ENCODE data around the gene PDZD4.

Gene PDZD4, protein sequence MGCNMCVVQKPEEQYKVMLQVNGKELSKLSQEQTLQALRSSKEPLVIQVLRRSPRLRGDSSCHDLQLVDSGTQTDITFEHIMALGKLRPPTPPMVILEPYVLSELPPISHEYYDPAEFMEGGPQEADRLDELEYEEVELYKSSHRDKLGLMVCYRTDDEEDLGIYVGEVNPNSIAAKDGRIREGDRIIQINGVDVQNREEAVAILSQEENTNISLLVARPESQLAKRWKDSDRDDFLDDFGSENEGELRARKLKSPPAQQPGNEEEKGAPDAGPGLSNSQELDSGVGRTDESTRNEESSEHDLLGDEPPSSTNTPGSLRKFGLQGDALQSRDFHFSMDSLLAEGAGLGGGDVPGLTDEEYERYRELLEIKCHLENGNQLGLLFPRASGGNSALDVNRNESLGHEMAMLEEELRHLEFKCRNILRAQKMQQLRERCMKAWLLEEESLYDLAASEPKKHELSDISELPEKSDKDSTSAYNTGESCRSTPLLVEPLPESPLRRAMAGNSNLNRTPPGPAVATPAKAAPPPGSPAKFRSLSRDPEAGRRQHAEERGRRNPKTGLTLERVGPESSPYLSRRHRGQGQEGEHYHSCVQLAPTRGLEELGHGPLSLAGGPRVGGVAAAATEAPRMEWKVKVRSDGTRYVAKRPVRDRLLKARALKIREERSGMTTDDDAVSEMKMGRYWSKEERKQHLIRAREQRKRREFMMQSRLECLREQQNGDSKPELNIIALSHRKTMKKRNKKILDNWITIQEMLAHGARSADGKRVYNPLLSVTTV

GRCh38 chrX:153829799-153830639 lies at the start of gene PDZD4:
TSS of gene PDZD4 (minus strand) at chrX:153830544. CDS start at chrX:153830298, 246 bp downstream.
- DNase-seq = no peak

- DNase-seq = no peak
Observed at GRCh38 chrX:153879741-153880439, 49.5 kb upstream of the PDZD4 start.

DNA sequence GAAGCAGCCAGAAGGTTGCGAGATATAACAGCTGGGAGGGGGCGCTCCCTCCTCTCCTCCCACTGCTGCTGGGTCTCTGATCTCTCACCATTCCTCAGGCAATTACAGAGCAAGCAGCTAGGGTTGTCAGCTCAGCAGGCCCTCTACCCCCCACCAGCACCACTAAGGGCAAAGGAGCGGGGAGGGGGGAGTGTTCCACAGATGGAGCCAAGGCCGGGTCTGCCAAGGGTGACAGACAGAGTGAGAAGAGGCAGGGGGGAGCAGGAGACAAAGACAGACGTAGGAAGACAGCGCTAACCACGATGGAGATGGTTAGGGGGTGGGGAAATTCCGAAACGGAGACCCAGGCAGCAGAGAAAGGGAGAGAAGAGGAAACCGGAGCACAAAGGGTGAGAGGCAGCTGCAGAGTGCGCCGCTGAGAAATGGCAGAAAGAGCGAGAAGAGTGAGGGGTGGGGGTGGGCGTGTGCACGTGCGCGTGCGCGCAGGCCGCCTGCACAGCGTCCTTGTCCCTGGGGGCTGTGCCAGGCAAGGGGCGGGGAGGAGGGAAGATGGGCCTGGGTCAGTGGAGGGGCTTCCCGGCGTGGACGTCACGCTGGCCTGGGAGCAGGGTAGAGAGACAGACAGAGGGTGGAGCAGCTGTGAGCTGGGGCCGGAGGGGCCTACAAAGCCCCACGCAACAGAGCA lies 48.8 kb upstream of the PDZD4 start:
- no peak for DNase-seq

- DNase-seq = no peak
Observed at GRCh38 chrX:153878345-153878744, 48.0 kb upstream of the PDZD4 start.

DNA sequence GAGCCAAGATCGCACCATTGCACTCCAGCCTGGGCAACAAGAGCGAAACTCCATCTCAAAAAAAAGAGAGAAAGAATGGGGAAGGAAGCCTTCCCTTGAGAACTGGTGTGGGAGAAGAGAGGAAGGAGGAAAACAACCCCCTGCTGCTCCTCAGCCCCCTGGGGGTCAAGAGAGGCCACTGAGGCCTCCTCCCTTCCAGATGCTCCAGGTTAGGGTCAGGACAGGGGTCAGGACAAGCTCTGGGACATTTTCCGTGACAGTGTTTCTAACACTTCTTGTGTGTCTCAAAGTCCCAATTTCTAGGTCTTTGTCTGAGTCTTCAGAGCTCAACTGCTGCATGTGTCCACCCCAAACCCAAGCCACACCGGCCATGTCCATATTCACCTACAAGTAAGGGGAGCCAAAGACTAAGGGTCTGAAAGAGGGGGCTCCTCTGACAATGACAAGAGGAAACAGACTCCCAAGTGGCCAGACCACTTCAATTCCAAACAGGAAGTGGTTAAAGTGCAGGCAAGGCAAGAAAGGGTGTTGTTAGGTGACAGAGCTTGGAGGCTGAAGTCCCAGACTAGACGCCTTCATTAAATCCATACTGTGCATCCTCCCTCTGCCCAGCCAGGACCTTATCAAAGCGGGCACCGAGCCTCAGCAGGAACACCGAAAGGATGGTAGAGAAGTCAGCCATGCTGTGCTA lies 47.4 kb upstream of the PDZD4 start:
- DNase-seq = no peak

DNA sequence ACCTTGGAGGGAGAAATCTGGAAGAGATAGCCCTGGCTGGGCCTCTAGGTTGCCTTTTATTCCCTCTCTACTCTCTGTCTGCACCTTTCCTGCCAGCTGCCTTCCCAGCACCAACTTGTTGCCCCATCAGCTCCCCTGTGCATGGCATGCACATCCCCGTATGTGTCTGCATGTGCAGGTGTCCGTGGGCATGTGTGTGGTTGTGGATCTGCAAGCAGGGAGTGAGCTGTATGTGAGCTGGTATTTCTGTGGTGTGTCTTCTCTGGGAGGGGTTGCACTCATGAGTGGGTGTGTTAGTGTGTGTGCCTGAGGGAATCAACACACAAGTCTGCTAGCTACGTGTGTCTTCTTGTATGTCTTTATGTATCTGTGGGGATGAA lies 45.8 kb upstream of the PDZD4 start:
- no peak for DNase-seq

DNA sequence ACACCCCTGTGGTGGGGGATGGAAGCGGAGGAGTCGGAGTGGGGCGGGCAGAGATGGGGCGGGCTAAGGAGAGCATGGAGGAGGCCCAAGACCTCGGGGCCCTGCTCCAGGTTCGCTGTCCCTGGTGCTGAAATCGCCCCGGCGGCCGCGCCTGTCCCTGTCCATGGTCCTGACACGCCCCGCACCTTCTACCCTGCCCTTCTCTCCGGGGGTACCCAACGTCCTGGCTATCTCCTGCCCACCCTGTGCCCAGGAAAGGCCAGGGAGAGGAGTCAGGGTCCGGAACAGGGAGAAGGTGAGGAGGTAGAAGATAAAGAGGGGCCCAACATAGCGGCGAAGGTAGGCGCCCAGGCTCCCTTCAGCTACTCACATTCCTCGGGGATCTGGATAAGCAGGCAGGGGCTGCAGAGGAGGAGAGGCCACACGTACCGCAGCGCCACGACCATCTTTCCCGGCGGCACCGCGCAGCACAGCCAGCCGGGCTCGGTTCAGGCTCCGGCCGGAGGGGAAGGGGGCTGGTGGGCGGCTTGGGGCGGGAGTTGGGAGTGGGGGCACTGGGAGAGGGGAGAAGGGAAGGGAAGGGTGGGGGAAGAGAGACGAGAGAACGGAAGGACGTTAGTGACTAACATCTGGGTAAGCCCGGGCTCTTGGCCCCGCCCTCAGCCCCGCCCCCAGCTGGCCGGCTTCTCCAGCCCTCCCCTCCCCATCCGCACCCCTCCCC lies 45.2 kb upstream of the PDZD4 start:
- no peak for DNase-seq

GRCh38 chrX:153874366-153875125 lies 44.2 kb upstream of the PDZD4 start:
- no peak for DNase-seq

DNA sequence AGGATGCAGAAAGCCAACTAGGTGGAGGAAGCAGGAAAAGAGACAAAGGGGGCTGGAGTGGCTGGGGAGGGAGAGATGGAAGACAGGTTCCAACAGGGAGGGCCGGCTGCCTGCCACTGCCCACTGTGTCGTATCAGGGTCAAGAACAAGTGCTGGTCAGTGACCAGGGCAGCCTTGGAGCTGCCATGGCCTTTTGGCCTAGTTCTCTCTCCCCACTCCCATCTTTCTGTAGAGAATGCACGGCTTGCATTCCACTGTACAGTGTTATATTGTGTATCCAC lies 43.7 kb upstream of the PDZD4 start:
- DNase-seq = no peak

- DNase-seq = no peak
Observed at GRCh38 chrX:153873282-153874084, 43.1 kb upstream of the PDZD4 start.

DNA sequence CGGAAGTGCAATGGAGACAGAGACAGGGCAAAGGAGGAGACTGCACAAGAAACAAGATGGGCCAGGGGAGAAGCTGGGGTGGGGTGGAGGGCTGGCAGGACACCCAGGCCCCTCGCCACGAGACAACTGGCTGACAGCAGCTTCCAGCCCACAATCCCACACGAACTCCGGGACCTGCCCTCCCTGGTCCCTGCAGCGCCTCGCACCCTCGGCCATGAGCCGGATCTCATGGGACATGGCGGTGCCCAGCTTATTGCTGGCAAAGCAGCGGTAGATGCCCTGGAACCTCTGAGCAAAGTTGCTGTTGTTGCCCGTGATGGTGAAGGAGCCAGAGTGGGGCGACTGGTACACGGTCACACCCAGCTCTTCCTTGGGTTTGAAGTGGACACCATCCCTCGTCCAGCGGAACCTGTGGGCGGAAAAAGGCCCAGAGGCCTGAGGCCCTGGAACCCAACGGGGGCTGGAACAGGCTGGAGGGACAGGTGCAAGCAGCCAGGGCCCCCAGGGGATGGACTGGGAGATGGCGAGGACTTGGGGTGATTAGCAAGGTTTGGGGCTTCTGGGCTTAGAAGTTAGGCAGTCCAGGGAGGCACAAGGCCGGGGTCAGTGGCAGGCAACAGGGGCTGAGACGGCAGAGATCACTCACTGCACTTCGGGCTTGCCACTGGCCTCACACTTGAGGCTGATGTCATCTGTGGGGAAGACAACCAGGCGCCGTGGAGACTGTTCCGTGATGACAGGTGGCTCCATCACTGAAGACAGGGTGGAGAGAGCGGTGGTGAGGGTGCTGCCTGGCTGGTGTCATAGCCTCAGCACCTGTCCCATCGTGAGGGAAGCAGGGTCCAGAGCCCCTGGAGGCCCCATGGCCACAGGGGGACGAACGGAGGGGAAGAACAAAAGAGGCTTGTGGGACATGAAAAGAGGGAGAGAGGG lies 41.9 kb upstream of the PDZD4 start:
- no peak for DNase-seq

DNA sequence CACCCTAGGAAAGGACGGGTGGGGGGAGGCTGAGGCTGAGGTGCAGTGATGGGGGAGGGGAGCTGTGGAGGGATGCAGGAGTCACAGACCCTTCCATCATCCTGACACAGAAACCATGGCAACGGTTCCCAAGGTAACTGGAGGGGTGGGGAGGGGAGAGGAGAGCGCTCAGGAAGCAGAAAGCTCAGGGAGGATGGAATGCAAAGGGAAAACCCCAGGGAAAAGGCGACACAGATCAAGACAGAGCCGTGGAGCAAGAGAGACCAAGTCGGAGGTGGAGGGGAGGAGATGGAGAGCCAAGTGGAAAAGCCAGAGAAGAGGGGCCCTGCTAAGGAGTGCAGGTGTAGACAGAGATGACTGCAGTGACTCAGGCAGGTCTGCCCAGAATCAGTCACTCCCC lies 41.1 kb upstream of the PDZD4 start:
- no peak for DNase-seq

GRCh38 chrX:153870791-153871360 lies 40.5 kb upstream of the PDZD4 start:
- DNase-seq = no peak

- no peak for DNase-seq
Observed at GRCh38 chrX:153870288-153870690, 39.9 kb upstream of the PDZD4 start.

DNA sequence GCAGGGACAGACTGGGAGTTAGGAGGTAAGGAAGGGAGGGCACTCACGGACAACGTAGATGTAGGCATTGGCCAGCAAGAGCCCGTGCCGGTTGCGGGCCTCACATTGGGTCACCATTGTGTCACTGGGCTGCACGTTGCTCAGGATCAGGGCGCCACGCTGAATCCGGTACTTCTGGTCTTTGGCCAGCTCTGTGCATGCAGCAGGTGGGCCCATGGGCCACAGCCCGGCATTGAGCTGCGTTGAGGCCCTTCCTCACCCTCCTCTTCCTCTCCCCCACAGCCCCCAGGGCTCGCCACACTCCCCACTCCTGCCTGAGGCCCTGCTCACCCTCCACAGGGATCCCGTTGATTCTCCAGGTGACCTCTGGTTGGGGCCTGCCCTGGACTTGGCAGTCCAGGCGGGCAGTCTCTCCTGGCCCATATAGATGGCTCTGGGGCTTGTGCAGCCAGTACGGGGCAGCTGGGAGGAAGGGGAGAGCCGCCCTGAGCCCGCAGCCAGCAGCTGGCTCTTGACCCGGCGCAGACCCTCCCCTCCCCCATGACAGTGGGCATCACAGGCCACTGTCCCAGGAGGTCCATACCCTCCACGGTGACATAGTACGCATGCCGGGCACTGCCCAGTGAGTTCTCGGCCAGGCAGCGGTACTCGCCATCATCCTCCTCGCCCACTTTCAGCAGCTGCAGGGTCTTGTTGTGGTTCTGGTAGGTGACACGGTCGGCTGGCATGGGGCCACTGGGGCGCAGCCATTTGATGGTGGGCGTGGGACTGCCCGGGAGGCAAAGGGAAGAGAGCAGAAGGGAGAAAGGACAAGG lies 39.3 kb upstream of the PDZD4 start:
- no peak for DNase-seq

DNA sequence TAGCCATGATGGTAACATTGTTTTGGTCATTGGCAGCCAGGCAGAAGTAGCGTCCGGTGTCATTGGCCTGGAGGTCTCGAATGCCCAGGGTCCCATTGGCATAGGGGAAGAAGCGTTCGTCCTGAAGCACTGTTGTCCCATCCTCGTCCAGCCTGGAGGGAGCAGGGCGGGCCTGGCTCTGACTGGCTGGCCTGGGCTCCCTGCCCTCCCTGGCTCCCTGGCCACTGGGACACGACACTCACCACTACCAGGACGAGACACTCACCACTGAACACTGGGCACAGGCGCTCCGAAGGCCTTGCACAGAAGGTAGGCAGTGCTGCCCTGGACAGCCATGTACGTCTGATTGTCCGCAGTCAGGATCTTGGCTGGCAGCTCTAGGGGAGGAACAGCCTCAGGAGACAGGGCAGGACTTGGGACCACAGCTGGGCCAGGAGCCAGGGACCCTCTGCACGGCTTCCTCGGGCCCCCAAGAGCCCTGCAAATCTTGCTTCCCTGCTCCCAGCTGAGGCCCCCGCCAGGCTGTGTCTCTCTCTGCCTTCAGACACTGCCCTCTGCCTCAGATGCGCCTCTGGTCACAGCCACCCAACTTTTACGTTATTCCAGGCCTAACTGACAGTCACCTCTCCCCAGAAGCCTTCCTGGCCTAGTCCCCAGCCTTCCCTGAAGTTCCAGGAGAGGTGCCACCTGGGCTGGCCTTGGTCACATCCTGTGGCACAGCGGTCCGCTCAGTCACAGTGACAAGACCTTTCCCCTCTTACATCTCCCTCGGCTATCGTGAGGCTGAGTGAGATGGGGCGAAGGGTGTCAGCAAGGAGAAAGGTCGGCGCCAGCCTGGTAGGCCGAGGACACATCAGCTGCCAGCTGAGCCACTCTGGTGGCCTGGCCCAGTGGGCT lies 38.5 kb upstream of the PDZD4 start:
- DNase-seq = no peak

Measured in GOT3 (cell line).